ENCODE measurements around the gene PPOX.
A peak's percentile ranks its signal among the peaks of the same experiment; 100 is the strongest.

GRCh38 chr1:161119092-161119903 lies 46.9 kb upstream of the PPOX start:
- TF ChIP-seq, protein P1, sequence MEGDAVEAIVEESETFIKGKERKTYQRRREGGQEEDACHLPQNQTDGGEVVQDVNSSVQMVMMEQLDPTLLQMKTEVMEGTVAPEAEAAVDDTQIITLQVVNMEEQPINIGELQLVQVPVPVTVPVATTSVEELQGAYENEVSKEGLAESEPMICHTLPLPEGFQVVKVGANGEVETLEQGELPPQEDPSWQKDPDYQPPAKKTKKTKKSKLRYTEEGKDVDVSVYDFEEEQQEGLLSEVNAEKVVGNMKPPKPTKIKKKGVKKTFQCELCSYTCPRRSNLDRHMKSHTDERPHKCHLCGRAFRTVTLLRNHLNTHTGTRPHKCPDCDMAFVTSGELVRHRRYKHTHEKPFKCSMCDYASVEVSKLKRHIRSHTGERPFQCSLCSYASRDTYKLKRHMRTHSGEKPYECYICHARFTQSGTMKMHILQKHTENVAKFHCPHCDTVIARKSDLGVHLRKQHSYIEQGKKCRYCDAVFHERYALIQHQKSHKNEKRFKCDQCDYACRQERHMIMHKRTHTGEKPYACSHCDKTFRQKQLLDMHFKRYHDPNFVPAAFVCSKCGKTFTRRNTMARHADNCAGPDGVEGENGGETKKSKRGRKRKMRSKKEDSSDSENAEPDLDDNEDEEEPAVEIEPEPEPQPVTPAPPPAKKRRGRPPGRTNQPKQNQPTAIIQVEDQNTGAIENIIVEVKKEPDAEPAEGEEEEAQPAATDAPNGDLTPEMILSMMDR (IDR thresholded peaks at IDR 0.05), result peak; percentile 72
- TF ChIP-seq ZFX (IDR thresholded peaks at IDR 0.05; ENCODE audit: borderline replicate concordance), result no peak
